ENCODE results near the gene ZBTB7C. TPM values are rescaled to one million over a fixed set of nuclear protein-coding genes. Genes with fewer than 3 reads are reported as not detected.

ZBTB7C gene
- total RNA-seq, 1 experiment from 2014 or later: 0.33 TPM

DNA sequence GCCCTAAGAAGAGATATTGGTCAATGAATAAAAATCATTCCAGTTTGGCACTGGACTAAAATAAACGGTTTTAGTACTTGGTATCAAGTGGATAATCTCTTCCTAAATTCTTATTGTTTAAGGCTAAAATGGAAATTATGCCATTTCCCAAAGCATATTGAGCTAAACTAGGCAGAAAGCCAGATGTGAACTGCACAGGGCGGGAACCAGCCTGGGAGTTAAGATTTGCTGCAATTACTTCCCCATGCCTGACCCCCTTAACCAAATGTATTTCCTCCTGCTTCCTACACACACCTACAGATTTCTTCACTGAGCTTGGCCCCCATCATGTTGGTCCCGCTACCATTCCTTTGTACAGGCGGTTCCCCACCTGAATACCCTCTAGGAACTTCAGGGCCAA lies 12.2 kb downstream of the ZBTB7C start:
- Histone ChIP-seq H3K18ac (ENCODE audit: insufficient read length, low read depth, low read length) (no peak overlapping the region), H3K4ac (ENCODE audit: low read depth, low read length) (no peak overlapping the region), H4K8ac (replicated peaks; ENCODE audit: insufficient read length, low read depth, low read length) (no peak overlapping the region), H3K4me1 (ENCODE audit: insufficient read depth, low read length) (no peaks in the 10 kb centered on the region), H3K14ac (ENCODE audit: insufficient read depth, low read length) (no peak overlapping the region), H4K20me1 (ENCODE audit: control insufficient read depth, insufficient read depth, insufficient read length) (no peaks in the 10 kb centered on the region), H4K5ac (ENCODE audit: insufficient read length, low read depth, low read length) (no peak overlapping the region), H3T11ph (ENCODE audit: low read length) (no peak overlapping the region), H3K4me2 (ENCODE audit: insufficient read depth, insufficient read length, low read length) (no peak overlapping the region), H2BK5ac (ENCODE audit: insufficient read length, low read length) (no peak overlapping the region), H3K27ac (ENCODE audit: insufficient read length, low read depth, low read length) (no peak overlapping the region), H3K27me3 (ENCODE audit: insufficient read depth, low read length) (no peaks in the 10 kb centered on the region), H3K79me1 (ENCODE audit: insufficient read depth, low read depth, low read length, poor library complexity, severe bottlenecking) (no peaks in the 10 kb centered on the region), H2BK20ac (ENCODE audit: low read depth, low read length, poor library complexity, severe bottlenecking) (no peak overlapping the region), H3K23me2 (ENCODE audit: insufficient read length, low read depth, low read length, poor library complexity, severe bottlenecking) (no peaks in the 10 kb centered on the region), H4K91ac (ENCODE audit: insufficient read length, low read depth, low read length) (no peak overlapping the region), H3K9me3 (ENCODE audit: control insufficient read depth, low read depth, low read length) (no peaks in the 10 kb centered on the region), H3K56ac (ENCODE audit: insufficient read length, low read depth, low read length) (no peak overlapping the region), H2BK15ac (ENCODE audit: low read depth, low read length) (no peak overlapping the region), H3K9ac (ENCODE audit: extremely low read depth, insufficient read length, low read length) (no peak overlapping the region), H2BK12ac (ENCODE audit: insufficient read length, low read depth, low read length) (no peak overlapping the region), H2AK5ac (ENCODE audit: insufficient read length, low read length) (no peak overlapping the region), H3K79me2 (ENCODE audit: insufficient read depth, low read length) (no peaks in the 10 kb centered on the region), H2AFZ (ENCODE audit: low read length) (no peak overlapping the region), H3K23ac (ENCODE audit: insufficient read length, low read depth, low read length) (no peak overlapping the region), H2BK120ac (ENCODE audit: low read depth, low read length, poor library complexity, severe bottlenecking) (no peak overlapping the region)
- Mint-ChIP-seq H3K9me3 (no peaks in the 10 kb centered on the region), H3K27me3 (ENCODE audit: low read depth) (peaks cover 28% of the 10 kb centered on the region), H3K4me1 (peaks cover 25 to 29% of the 10 kb centered on the region in 2 experiments), H3K27ac (no peak overlapping the region; a peak in 1 of 7 replicates), H3K36me3 (ENCODE audit: insufficient read depth in 1 of 3, low read depth in 3 of 3) (no peaks in the 10 kb centered on the region), H3K4me3 (no peak overlapping the region)
- no peak for DNase-seq
- TF ChIP-seq, protein P1, sequence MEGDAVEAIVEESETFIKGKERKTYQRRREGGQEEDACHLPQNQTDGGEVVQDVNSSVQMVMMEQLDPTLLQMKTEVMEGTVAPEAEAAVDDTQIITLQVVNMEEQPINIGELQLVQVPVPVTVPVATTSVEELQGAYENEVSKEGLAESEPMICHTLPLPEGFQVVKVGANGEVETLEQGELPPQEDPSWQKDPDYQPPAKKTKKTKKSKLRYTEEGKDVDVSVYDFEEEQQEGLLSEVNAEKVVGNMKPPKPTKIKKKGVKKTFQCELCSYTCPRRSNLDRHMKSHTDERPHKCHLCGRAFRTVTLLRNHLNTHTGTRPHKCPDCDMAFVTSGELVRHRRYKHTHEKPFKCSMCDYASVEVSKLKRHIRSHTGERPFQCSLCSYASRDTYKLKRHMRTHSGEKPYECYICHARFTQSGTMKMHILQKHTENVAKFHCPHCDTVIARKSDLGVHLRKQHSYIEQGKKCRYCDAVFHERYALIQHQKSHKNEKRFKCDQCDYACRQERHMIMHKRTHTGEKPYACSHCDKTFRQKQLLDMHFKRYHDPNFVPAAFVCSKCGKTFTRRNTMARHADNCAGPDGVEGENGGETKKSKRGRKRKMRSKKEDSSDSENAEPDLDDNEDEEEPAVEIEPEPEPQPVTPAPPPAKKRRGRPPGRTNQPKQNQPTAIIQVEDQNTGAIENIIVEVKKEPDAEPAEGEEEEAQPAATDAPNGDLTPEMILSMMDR (conservative IDR thresholded peaks at IDR 0.05): no peak
- no CpG with 5 or more reads among the region's 4 CpGs for WGBS (ENCODE audit: extremely low coverage, insufficient read length, low lambda C conversion rate)

Measured in H9 (cell line).